Ectodermal cell (in vitro differentiated cells): ENCODE results near the gene ZNF385C.

ENCODE experiments used
- H3K27ac ChIP-seq: 2 replicates; pipeline ENCODE4 v1.7.0; 2013; ENCODE audit warnings: mild to moderate bottlenecking, low read depth, low read length; ENCODE audit not compliant: insufficient read depth, poor library complexity, severe bottlenecking
- H3K27me3 ChIP-seq: 2 replicates; pipeline ENCODE4 v1.7.0; 2013; ENCODE audit warnings: mild to moderate bottlenecking, low read length; ENCODE audit not compliant: insufficient read depth, control insufficient read depth, poor library complexity, severe bottlenecking
- H3K36me3 ChIP-seq: one replicate; pipeline ENCODE4 v1.7.0; 2013; ENCODE audit warnings: low read length; ENCODE audit not compliant: control insufficient read depth, insufficient read depth
- H3K4me1 ChIP-seq: one replicate; pipeline ENCODE4 v1.7.0; 2013; ENCODE audit warnings: low read length; ENCODE audit not compliant: control insufficient read depth, insufficient read depth
- H3K4me3 ChIP-seq: 2 replicates; pipeline ENCODE4 v1.7.0; 2013; ENCODE audit warnings: low read depth, low read length, control low read depth; ENCODE audit not compliant: insufficient read depth
- H3K9me3 ChIP-seq: 2 replicates; pipeline ENCODE4 v1.7.0; 2013; ENCODE audit warnings: mild to moderate bottlenecking, low read length, moderate library complexity; ENCODE audit not compliant: control insufficient read depth
- WGBS, 2 experiments: methylation state at CpG; one replicate each; pipeline ENCODE4 v1.1.7; 2013; ENCODE audit warnings: missing lambda C conversion rate in 2 of 2; 5-methylcytosine and 5-hydroxymethylcytosine counted together

ZNF385C gene

DNA sequence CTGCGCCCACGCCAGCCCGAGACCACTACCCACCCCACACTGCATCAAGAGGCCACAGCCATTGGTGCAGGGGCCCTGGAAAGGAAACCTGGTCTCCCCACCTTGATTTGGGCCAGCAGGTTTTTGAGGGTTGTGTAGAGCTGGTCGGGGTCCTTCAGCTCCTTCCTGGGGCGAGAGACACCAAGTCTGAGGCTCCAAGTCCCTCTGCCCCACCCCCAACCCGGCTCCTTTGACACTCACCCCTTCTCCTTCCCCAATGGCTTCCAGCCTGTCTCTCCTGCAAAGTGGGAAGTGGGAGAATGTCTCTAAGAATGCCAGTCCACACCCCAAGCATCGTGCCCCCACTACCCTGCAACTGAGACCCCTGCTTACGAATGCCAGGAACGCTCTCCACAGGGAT, 15.8 kb upstream of the ZNF385C start:
- H3K27ac ChIP-seq, result no peak overlapping the region
- no peak overlapping the region for H3K4me3 ChIP-seq
- no peaks in the 10 kb centered on the region for H3K36me3 ChIP-seq
- no peaks in the 10 kb centered on the region for H3K4me1 ChIP-seq
- no peaks in the 10 kb centered on the region for H3K27me3 ChIP-seq
- 96 to 99% methylated on average over 9 of the region's 9 CpGs for WGBS, 2 experiments
- H3K9me3 ChIP-seq, result no peaks in the 10 kb centered on the region

- Histone ChIP-seq H3K27ac (no peak overlapping the region), H3K4me3 (no peak overlapping the region), H3K9me3 (no peaks in the 10 kb centered on the region), H3K27me3 (no peaks in the 10 kb centered on the region), H3K36me3 (no peaks in the 10 kb centered on the region), H3K4me1 (no peaks in the 10 kb centered on the region)
- 95% methylated on average over 28 of the region's 28 CpGs for WGBS, 2 experiments
Observed at GRCh38 chr17:42113293-42114069, 15.2 kb upstream of the ZNF385C start.

GRCh38 chr17:42112552-42113176, 14.4 kb upstream of the ZNF385C start, which contains the start of gene DHX58:
Gene DHX58, minus strand, starts transcription at chr17:42112714. Its CDS starts 822 bp downstream, at chr17:42111892.
- Histone ChIP-seq H3K4me3 (no peak within 1 kb of the TSS), H3K36me3 (no peaks in the 10 kb centered on the region), H3K9me3 (no peaks in the 10 kb centered on the region), H3K4me1 (no peaks in the 10 kb centered on the region), H3K27me3 (no peaks in the 10 kb centered on the region), H3K27ac (no peak within 1 kb of the TSS)
- WGBS, 2 experiments, result 74 to 79% methylated on average over 10 of the region's 10 CpGs

GRCh38 chr17:42111871-42112551, 13.7 kb upstream of the ZNF385C start:
- Histone ChIP-seq H3K9me3 (no peaks in the 10 kb centered on the region), H3K27me3 (peaks cover 4% of the 10 kb centered on the region), H3K4me1 (no peaks in the 10 kb centered on the region), H3K4me3 (no peak overlapping the region), H3K36me3 (no peaks in the 10 kb centered on the region), H3K27ac (no peak overlapping the region)
- 89 to 94% methylated on average over 11 of the region's 12 CpGs for WGBS, 2 experiments

DNA sequence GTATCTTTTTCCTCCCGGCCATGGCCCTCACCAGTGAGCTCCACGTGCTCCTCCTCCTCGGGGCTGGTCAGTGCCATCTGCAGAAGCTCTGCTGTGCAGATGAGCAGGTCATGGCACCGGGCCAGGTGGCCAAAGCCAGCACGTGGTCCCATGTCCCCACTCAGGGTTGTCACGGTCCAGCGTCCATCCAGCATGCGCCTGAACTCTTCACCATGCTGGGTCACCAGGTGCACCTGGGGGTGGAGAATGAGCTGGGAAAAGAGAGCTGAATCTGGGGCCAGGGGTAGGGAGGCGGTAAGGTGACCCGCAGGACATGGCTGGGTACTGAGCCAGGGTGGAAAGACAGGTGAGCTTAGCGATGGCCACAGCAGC, 13.0 kb upstream of the ZNF385C start:
- H3K27me3 ChIP-seq, result peaks cover 12% of the 10 kb centered on the region
- no peaks in the 10 kb centered on the region for H3K36me3 ChIP-seq
- H3K4me3 ChIP-seq, result no peak overlapping the region
- H3K9me3 ChIP-seq, result no peaks in the 10 kb centered on the region
- no peak overlapping the region for H3K27ac ChIP-seq
- H3K4me1 ChIP-seq, result no peaks in the 10 kb centered on the region
- WGBS, 2 experiments, result 94 to 95% methylated on average over 11 of the region's 11 CpGs

GRCh38 chr17:42110301-42111264, 12.3 kb upstream of the ZNF385C start:
- H3K9me3 ChIP-seq, result no peaks in the 10 kb centered on the region
- WGBS, 2 experiments, result 92 to 93% methylated on average over 18 of the region's 18 CpGs
- peaks cover 12% of the 10 kb centered on the region for H3K27me3 ChIP-seq
- no peaks in the 10 kb centered on the region for H3K4me1 ChIP-seq
- H3K27ac ChIP-seq, result no peak overlapping the region
- no peak overlapping the region for H3K4me3 ChIP-seq
- no peaks in the 10 kb centered on the region for H3K36me3 ChIP-seq

- no peaks in the 10 kb centered on the region for H3K4me1 ChIP-seq
- H3K36me3 ChIP-seq, result no peaks in the 10 kb centered on the region
- no peak overlapping the region for H3K27ac ChIP-seq
- H3K4me3 ChIP-seq, result no peak overlapping the region
- no peaks in the 10 kb centered on the region for H3K9me3 ChIP-seq
- WGBS, 2 experiments, result 95 to 97% methylated on average over 9 of the region's 9 CpGs
- H3K27me3 ChIP-seq, result peaks cover 12% of the 10 kb centered on the region
Observed at GRCh38 chr17:42109086-42109485, 10.8 kb upstream of the ZNF385C start.

DNA sequence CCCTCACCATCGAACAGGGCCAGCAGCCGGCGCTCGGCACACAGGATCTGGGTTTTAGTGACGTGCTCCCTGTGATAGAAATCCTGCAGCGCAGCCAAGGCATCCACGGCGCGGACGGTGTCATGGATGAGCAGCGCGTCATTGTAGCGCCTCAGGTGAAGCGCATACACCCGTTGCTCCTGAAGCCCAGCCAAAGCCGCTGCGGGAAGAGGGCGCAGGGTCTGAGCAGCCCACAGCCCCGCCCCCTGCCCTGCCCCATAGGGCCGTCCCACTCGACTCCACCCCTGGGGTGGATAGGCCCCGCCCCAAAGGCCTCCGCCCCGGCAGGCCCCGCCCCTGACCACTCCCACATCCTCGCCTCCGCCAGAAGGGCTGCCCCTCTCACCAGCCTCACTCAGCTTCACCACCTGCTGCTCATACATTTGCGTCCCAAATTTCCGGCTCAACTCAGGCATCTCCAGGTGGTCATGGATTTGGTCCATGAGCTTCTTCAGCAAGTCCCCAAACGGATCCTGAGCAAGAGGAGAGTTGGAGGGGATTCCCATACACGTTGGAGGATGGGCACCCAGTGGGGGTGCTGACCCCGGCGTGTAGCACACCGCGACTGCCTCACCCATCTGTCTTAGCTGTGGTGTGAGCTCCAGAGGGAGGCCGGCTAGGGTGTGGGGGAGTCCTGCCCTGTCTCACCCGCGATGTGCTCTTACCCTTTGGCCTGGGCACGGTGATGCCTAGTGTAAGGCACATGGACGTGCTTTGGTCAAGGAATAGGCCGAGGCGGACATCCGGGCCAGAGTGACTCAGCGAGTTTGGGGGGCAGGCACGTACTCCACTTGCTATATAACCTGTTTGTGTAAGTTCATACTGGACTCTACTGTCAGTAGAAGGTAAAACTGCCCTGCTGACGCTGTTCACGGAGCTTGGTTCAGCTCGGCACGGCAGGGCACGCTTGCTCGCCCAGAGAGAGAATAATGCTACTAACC, 9.6 kb upstream of the ZNF385C start:
- 29% methylated on average over 51 of the region's 51 CpGs for whole genome bisulfite sequencing, 2 experiments
- no peaks in the 10 kb centered on the region for H3K9me3 ChIP-seq
- H3K36me3 ChIP-seq, result no peaks in the 10 kb centered on the region
- no peaks in the 10 kb centered on the region for H3K4me1 ChIP-seq
- H3K27me3 ChIP-seq, result peaks cover 12% of the 10 kb centered on the region
- peak overlapping the region; percentile 19 for H3K4me3 ChIP-seq
- H3K27ac ChIP-seq, result no peak overlapping the region

DNA sequence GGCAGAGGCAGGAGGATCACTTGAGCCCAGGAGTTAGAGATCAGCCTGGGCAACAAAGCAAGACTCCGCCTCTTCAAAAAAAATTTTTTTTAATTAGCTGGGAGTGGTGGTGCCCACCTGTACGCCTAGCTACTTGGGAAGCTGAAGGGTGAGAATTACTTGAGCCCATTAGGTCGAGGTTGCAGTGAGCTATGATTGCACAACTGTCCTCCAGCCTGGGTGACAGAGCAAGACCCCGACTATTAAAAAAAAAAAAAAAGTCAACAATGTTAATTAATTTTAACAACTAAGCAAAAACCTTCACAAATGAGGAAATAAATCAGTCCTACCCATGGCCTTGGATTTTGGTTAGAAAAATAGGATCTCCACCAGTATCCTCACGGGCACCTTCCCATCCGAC, 8.9 kb upstream of the ZNF385C start:
- Histone ChIP-seq H3K4me3 (peak overlapping the region; percentile 19), H3K27ac (no peak overlapping the region)
- 56 to 57% methylated on average over 6 of the region's 6 CpGs for WGBS, 2 experiments

More for the DNA sequence above, 8.9 kb upstream of the ZNF385C start:
- H3K9me3 ChIP-seq, result no peaks in the 10 kb centered on the region
- peaks cover 12% of the 10 kb centered on the region for H3K27me3 ChIP-seq
- H3K36me3 ChIP-seq, result no peaks in the 10 kb centered on the region
- no peaks in the 10 kb centered on the region for H3K4me1 ChIP-seq
